ENCODE results near the gene EFNA3. TPM values are rescaled to one million over a fixed set of nuclear protein-coding genes. Genes with fewer than 3 reads are reported as not detected.
A peak's percentile ranks its signal among the peaks of the same experiment; 100 is the strongest.

EFNA3 gene
- total and polyA plus RNA-seq, 11 donors, result 0.20 to 2.4 (median 0.61) TPM

DNA sequence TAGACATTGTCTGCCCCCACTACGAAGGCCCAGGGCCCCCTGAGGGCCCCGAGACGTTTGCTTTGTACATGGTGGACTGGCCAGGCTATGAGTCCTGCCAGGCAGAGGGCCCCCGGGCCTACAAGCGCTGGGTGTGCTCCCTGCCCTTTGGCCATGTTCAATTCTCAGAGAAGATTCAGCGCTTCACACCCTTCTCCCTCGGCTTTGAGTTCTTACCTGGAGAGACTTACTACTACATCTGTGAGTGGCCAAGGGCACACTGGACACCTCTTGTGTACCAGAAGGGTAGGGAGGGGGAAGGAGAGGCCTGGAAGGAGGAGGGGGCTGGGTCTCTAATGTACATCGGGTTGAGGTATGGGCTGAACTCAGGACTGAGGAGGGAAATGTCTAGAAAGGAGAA is 11.9 kb upstream of the EFNA3 start:
- no peak for ATAC-seq
- Histone ChIP-seq H3K27ac (no peak overlapping the region), H3K9me3 (no peaks in the 10 kb centered on the region), H3K4me3 (no peak overlapping the region), H3K4me1 (peaks cover 0 to 44% (median 30%) of the 10 kb centered on the region in 12 donors), H3K36me3 (peaks cover 0 to 12% (median 0%) of the 10 kb centered on the region in 9 donors), H3K27me3 (no peaks in the 10 kb centered on the region)
- TF ChIP-seq, protein P1, sequence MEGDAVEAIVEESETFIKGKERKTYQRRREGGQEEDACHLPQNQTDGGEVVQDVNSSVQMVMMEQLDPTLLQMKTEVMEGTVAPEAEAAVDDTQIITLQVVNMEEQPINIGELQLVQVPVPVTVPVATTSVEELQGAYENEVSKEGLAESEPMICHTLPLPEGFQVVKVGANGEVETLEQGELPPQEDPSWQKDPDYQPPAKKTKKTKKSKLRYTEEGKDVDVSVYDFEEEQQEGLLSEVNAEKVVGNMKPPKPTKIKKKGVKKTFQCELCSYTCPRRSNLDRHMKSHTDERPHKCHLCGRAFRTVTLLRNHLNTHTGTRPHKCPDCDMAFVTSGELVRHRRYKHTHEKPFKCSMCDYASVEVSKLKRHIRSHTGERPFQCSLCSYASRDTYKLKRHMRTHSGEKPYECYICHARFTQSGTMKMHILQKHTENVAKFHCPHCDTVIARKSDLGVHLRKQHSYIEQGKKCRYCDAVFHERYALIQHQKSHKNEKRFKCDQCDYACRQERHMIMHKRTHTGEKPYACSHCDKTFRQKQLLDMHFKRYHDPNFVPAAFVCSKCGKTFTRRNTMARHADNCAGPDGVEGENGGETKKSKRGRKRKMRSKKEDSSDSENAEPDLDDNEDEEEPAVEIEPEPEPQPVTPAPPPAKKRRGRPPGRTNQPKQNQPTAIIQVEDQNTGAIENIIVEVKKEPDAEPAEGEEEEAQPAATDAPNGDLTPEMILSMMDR (IDR thresholded peaks at IDR 0.05), result no peak
- TF ChIP-seq POLR2A (IDR thresholded peaks at IDR 0.05), result no peak
- intact Hi-C loops (cut with DNase I), result no loop called here
- no peak for DNase-seq
- 90 to 96% (median 93%) methylated on average over 8 of the region's 8 CpGs for WGBS, 4 donors

DNA sequence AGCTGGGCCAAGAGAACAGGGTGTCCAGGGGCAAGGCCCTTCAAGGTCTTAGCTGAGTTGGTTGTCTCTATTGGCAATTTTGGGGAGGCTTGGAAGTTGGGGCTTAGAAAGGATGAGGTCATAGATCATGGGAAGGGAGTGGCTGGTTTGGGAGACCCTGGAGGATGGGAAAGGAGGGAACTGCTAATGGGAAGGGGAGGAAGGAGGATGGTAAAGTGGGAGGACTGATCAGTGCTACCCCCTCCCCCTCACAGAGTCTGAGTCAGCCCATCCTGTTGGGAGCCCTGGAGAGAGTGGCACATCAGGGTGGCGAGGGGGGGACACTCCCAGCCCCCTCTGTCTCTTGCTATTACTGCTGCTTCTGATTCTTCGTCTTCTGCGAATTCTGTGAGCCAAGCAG is 10.0 kb upstream of the EFNA3 start:
- H3K9me3 ChIP-seq, result no peaks in the 10 kb centered on the region
- H3K27ac ChIP-seq, result no peak overlapping the region
- no peak overlapping the region for H3K4me3 ChIP-seq
- TF ChIP-seq POLR2A (IDR thresholded peaks at IDR 0.05), result no peak
- TF ChIP-seq, protein P1 (IDR thresholded peaks at IDR 0.05), result no peak
- H3K27me3 ChIP-seq, result no peaks in the 10 kb centered on the region
- ATAC-seq (no peak), DNase-seq (no peak)
- 94 to 96% (median 96%) methylated on average over 3 of the region's 3 CpGs for WGBS, 4 donors
- H3K36me3 ChIP-seq, result peaks cover 0 to 9% (median 0%) of the 10 kb centered on the region in 9 donors
- H3K4me1 ChIP-seq, result peaks cover 0 to 29% (median 14%) of the 10 kb centered on the region in 12 donors
- intact Hi-C loops (cut with DNase I), result no loop called here

DNA sequence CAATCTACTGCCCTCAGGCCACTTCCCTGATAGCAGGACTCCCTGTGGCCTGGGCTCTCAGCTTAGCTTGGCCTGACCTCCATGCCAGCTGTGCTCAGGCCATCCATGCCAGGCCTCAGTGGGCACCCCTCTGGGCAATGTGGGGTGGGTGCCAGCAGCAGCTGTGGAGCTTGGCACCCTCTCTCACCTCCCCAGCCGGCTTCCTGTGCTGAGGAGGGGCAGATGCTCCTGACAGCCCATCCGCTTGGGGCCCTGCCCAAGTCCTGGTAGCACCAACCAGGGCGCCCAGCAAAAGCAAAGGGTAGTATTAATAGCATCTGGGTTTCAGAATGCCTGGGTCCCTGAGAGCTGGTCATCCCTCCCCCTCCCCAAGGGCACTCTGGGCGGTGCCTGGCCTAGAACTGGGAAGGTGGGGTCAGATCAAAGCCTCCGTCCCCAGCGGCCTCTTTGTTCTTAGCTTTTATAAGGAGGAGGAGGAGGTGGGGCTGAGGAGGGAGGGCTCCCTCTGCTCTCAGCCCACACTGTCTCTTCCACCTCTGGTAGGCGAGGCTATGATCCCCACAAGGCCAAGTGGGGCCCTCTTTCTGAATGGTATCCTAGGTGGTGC is 9.0 kb upstream of the EFNA3 start:
- TF ChIP-seq, protein P1 (IDR thresholded peaks at IDR 0.05), result no peak
- TF ChIP-seq POLR2A (IDR thresholded peaks at IDR 0.05), result no peak
- Histone ChIP-seq H3K4me1 (peaks cover 0 to 21% (median 14%) of the 10 kb centered on the region in 12 donors), H3K9me3 (no peaks in the 10 kb centered on the region), H3K4me3 (no peak overlapping the region), H3K27me3 (no peaks in the 10 kb centered on the region), H3K36me3 (peaks cover 0 to 9% (median 0%) of the 10 kb centered on the region in 9 donors), H3K27ac (no peak overlapping the region)
- DNase-seq, result no peak
- ATAC-seq, result no peak
- intact Hi-C loops (cut with DNase I), result no loop called here
- WGBS, 4 donors, result 74 to 85% (median 79%) methylated on average over 7 of the region's 7 CpGs

DNA sequence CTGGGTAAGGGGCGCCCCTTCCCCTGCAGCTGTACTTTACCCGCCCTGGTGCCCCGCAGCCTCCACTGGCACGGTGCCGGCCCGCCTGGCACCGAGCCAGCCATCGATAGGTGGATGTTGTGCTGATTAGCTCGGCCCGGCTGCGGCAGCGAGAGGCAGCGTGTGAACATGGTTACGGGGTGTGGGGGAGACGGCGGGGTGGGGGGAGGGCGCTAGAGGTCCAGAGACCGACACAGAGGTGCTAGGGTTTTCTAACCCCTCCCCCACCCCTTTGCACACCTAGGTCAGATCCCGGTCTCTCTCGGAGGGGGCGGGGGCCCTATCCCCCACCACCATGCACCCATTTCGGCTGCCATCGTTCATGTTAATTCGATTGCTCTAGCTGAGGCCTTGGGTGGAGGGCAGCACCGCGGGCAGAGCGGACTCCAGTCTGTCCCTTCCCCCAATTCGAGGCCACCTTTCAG is 8.4 kb upstream of the EFNA3 start:
- peak overlapping the region in 10 of 12 donors; percentile 15 to 62 (median 51) for H3K4me3 ChIP-seq
- TF ChIP-seq, protein P1 (IDR thresholded peaks at IDR 0.05), result no peak
- no peak for TF ChIP-seq POLR2A (IDR thresholded peaks at IDR 0.05)
- intact Hi-C loops (cut with DNase I), result no loop called here
- ATAC-seq (no peak), DNase-seq (no peak)
- H3K27me3 ChIP-seq, result no peaks in the 10 kb centered on the region
- peaks cover 0 to 9% (median 0%) of the 10 kb centered on the region in 9 donors for H3K36me3 ChIP-seq
- 21 to 70% (median 37%) methylated on average over 2 to 28 of the region's 28 CpGs for WGBS, 4 donors
- H3K4me1 ChIP-seq, result peaks cover 0 to 21% (median 13%) of the 10 kb centered on the region in 12 donors
- no peaks in the 10 kb centered on the region for H3K9me3 ChIP-seq
- peak overlapping the region in 4 of 12 donors; percentile 52 to 81 (median 73) for H3K27ac ChIP-seq

Data from heart left ventricle (tissue), 16 donors.